ENCODE results near the gene C19orf67.

The C19orf67 gene

DNA sequence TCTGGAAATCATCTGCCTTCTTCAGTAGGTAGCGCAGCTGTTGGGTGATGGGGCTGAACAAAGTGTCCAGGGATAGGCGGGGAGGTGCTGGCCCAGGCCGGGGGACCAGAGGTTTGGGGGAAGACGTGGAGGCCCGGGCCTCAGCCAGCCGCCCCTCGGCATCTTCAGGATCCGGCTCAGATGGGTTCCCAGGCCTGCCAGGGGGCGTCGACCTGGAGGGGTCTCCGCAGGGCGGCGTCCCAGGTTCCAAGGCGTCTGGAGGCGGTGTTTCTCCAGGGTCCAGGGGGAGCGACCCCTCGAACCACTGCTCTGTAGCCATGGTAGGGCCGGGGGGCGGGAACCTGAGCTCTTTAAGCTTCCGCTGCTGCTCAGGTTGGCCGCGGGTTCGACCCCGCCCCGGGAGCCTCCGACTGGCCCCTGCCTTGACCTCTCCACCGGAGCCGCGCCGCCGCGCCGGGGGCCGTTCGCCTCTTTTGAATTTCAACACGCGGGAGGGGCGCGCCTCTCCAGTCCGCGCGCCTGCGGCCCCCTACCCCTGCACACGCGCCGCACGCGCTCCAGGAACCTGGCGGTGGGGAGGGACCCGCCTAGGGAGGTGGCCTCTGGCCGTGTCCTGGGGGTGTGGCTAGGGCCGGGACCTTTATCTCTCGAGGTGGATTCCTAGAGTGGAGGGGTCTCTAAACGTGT lies at the start of gene C19orf67:
TSS of gene C19orf67 (minus strand) at position 475 of the 687 bp plus-strand sequence. CDS start at position 319, 156 bp downstream.
- DNase-seq (ENCODE audit: low spot score), result no peak

DNA sequence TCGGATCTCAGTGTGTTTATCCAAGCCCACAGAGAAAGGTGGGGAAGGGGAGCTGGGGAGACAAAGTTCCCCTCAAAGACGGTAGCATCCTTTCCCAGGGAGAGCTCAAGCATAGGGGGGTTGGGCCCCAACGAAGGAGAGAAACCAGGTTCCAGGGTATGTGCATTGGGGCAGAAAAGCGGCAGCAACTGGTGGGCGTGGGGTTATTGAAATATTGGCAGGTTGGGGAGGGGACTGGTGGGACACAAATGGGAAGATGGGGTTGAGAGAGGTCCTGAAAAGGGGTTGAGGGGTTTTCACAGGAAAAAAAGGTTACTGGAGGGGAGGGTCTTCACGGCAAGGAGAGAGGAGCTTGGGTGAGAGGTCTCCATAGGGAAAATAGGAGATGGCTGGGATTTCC lies 49.8 kb upstream of the C19orf67 start:
- DNase-seq (ENCODE audit: low spot score), result no peak

DNA sequence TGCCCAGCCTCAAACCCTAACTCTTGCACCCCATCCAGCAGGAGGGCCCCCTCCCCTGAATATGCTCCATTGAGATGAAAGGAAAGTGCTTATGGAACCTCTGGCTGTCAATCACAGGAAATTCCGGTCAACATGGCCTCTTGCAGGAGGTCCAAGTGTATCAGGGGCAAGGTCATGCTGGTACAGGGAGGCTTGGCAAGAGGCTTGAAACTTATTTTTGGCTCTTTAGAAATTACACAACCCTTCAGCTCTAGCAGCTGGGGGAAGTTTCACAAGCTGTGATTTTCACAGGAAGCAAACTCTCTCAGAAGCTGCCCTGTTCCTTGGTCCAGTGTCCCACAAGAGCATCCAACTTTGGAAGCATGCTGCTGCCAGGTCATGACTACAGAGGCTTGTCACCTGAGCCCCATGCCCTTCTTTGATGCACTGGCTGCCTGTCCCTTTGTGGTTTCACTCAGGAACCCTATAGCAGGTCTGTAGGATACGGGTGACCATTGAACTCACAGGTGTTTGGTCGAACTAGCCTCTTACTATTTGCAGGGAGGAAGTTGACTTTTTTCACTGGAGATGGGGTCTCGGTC lies 42.4 kb upstream of the C19orf67 start:
- no peak for DNase-seq (ENCODE audit: low spot score)

DNA sequence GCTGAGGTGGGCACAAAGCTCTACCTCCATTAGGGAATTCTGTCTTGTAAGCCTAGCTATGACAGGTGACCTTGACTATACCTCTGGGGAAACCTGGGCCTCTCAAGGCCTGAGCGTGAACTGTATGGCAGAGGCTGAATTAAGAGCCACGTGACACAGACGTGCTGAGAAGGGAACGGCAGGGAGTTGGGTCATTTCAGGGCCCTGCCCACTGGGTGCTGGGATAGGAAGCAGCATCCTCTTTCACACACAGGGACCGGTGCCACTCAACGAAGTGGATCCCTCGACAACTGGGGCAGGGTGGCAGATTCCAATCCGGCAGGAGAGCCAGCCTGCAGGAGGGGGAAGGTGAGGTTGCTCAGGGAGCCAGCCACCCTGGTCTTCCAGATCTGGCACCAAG lies 41.6 kb upstream of the C19orf67 start:
- DNase-seq (ENCODE audit: low spot score), result no peak

DNA sequence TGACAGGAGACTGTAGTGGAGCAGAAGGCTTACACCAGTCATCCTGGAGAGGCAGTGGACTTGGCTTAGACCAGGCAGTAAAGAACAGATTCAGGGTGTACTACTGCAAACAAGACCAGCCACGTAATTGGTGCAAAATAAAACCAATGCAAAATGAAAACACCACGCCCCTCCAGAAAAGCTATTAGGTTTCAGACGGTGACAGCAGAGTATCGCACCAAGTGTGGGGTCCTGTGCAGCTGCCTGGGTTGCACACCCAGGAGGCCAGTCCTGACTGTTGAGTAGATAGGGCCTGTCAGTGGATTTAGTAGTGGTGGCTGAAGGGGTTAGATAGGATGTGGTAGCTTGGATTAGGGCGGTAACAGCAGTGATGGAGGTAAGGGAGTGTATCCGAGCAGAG lies 37.3 kb upstream of the C19orf67 start:
- no peak for DNase-seq (ENCODE audit: low spot score)

DNA sequence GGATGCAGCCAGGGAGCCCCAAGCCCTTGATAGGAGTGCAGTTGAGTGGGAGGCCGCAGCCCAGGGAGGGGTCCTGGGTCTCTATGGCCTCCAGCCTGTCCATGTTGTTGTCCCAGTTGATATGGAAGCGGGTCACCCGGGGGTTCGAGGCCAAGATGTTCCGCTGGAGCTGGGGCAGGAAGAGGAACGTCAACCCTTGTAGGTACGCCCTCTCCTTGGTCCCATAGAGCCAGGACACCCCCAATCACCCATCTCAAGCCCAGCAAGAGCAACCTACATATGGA lies 34.9 kb upstream of the C19orf67 start:
- no peak for DNase-seq (ENCODE audit: low spot score)

DNA sequence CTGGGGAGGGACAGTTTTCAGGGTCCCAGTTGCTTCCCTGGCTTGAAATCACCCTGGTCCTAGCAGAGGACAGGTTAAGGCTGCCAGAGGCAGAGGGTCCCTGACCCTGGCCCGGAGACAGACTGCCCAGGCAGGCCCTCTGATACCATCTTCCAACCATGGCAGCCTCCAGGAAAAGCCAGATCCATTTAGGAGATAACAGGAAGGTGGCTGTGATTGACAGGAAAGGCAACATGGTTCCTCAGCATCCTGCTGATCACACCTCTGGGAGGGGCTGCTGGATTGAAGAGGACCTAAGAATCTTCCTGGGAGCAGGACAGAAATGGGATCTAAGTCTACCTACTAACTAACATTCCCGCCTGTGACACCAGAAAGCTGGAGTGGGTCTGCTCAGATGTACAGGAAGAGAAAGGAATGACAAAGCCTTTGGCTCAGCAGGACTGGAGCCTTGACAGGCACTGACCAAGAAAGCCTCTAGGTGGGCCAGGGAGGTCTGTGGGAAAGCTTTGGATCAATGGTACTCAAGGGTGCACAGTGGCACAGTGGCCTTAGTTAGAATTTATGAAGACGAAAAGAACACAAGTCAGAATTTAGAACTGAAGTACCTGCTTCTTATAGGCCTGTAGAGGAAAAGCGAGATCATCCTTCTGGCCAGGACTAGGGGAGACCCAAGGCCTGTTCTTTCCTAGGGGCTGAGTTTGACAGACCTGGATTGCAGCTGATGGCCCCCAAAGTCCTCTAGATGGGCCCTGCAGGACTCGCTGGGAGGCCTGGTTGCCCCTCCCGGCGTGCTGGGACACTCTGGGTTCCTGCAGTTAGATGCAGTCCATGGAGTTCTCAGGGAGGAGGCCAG lies 34.3 kb upstream of the C19orf67 start:
- no peak for DNase-seq (ENCODE audit: low spot score)

DNA sequence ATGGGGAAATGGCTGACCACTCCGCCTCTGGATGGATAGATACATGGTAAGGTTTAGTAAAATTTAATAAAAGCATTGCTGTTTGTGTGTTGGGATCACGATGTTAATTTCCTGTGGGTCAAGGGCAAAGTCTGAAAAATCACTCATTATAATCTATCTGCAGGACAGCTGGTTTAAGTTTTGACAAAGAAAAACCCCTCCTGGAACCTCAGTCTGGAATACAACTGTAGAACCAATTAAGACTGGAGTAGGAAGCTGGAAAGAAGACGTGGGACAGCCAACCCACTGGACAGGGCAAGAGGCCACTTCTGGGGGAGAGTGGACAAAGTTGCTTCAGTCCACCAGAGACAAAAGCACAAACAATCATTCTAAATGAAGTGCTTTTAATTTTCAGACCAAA lies 33.6 kb upstream of the C19orf67 start:
- no peak for DNase-seq (ENCODE audit: low spot score)

DNA sequence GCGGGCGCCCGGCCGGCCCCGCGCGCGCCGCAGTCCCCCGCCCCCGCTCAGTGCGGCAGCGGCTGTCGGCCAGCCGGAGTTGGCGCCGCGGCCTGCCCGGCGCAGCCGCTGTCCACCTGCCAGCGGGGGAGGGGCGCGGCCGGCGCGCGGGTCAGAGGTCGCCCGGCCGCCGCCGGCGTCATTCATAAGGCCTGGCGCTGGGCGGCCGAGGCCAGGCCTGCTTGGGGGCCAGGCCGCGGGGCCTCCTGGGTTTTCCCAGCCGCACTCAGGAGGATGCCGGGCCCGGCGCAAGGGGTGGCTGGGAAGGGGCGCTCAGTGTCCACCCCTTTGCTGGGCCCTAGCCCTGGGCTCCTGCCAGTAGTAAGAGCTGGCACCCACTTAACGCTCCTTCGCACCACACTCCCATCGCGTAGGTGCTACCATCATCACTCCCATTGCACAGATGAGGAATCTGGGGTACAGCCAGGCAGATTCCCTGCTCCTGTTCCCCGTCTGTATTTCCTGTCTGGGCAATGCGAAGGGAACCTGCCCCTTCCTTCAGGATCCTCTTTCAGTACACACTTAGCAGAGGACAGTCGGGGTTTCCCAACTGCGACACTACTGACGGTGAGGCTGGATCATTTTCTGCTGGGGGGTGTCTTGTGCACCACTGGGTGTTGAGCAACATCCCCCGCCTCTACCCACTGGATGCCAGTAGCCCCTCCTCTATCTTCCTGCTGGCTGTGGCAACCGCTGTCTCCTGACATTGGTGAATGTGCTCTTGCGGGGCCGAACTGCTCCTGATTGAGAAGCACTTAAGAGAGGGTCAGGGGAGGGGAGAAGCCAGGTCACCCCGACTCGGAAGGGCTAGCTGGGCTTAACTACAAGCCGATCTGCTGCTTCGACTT lies 32.8 kb upstream of the C19orf67 start:
- DNase-seq (ENCODE audit: low spot score), result peak; percentile 63

DNA sequence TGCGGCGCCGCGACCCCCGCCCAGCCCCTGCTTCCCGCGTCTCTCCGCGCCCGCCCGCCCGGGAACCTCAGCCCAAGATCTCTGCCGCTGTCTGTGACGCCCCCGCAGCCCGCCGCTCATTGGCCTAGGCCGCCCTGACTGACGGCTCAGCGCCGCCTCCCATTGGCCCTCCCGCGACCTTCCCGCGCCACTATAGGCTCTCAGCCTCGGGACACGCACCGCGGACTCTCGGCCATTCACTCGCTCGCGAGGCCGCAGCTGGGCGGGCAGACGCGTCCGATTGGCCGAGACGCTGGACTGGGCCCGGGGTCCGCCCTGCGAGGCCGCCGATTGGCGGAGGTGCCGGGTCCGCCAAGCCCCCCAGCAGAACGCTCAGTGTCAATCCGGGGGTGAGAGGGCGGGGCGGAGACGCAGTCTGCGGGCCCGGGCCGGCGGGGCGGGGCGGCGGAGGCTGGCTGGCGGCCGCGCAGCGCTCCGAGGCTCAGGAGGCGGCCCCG lies 32.1 kb upstream of the C19orf67 start, which contains the start of gene PRKACA:
TSS of gene PRKACA (minus strand) at position 95 of the 497 bp plus-strand sequence. CDS start 215 bp downstream, outside the sequence.
- peak; percentile 98 for DNase-seq (ENCODE audit: low spot score)

DNA sequence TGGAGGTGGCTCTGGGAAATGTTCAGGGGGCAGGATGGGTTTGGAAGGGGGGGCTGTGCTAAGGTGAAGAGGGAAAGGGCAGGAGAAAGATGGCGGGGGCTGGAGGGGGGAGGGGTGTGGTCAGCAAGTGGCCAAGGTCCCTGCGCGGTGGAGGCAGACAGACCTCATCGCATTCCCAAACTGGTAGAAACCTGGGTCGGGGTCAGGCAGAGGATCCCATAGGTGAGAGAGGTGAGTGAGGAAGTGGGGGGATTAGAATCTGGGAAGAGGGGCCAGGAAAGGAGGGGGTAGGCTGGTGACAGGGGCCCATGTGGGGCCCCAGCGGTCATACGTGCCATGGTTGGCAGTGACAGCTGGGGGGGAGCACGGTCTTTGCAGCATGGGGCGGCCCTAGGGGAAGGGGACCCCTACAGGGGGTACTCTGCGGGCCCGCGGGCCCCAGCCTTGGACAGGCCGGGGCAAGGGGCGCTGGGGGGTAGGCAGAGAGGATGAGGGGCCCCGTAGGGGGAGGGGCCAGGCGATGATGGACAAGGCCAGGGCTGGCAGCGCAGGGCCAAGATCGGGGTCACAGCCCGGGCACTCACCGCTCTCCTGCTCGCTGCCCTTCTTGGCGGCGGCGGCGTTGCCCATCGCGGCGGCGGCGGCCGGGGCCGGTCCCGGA lies 31.5 kb upstream of the C19orf67 start:
- DNase-seq (ENCODE audit: low spot score), result no peak

DNA sequence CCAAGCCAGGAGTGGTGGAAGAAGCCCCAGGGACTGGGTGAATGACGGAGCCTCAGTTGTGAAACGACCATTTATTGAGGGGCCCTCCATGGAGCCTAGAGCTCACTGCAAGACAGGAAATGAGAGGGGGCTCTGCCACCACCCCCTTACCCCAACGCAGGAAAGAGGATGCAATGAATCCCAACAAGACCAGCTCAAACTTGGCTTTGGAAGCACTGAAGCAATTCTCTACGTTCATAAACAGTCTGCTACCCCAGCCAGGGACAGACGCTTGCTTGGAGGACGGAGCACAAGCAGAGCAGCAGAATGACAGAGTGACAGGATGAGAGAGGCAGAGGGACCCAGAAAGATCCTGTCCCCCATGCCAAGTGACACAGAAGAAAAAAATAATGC lies 30.9 kb upstream of the C19orf67 start:
- DNase-seq (ENCODE audit: low spot score), result no peak

DNA sequence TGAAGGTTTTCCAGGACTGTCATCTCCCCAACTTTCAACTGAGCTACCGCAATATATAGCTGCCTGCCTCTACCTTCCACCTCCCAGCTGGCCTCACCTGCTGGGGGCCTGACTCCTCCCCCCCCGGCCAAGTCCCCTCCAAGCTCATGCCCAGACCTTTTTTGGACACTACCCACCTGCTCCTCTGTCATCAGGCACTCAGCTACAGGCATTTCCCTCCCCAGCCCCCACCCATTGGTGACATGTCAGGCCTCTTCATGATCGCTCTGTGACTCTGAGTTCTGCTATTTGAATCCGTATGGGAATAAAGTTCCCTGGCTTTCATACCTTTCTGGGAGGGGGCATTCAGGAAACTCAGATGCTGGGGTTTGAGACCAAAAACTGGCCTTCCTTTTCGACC lies 30.2 kb upstream of the C19orf67 start:
- no peak for DNase-seq (ENCODE audit: low spot score)

DNA sequence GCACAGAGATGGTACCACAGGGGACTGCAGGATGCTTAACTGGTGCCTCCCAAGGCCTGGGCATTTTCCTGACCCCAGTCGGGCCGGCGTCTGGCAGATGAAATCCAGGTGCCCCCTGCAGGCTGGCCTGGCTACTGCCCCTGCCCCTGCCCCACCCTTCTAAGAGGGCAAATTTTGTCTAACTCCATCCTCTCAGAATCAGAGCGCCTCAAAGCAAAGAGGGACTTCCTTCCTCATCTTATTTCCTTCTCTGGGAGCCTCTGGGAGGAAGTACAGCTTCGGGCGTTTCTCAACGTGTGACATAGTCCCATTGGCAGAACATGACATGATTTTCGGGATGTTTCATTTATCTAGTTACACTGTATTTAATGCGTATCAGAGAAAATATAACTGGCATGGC lies 29.3 kb upstream of the C19orf67 start:
- DNase-seq (ENCODE audit: low spot score), result no peak

DNA sequence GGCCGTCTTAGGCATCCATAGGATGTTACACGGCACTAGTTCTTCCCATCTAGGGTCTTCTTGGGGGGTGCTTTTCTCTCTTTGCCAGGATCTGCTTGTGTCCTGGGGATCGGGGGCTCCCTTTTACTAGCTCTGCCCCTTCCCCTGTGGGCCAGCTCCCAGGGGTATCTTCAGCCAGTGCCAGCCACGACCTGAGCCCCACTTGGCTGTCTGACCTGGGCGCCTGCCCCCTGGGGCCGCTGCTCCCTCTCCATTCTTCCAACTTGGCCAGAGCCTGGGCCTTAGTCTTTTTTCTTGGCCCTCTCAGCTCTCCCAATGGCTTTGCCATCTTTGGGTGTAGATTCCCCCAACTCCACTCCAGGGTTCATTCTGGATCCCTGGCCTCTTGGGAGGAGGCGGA lies 28.9 kb upstream of the C19orf67 start:
- DNase-seq (ENCODE audit: low spot score), result no peak

DNA sequence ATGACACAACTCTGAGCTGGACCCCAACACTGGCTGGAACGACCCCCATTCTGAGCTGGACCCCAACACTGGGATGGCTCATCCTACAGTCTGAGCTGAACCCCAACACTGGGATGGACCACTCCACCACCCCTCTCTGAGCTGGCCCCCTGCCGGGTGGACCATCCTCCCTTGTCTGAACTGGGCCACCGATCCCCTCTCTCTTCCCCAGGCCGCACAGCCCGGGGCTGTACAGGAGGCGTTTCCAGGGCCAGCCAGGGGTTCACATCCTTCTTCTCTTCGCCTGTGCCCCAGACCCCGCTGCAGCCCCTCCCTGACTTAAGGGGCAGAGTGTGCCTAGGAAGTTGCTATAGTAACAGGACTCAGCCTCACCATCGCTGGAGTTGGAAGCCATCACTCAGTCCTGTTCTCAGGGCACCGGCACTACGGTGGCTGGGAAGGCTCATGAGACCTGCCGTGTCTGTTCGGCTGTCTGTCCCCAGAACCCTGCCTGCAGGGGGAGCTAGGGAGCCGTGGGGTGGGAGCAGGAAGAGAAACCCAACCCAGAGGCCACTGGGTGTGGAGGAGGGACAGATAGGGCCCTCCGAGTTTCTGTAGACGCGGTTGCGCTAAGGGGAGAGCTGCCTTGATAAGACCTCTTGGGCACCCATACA lies 28.3 kb upstream of the C19orf67 start:
- DNase-seq (ENCODE audit: low spot score), result no peak

DNA sequence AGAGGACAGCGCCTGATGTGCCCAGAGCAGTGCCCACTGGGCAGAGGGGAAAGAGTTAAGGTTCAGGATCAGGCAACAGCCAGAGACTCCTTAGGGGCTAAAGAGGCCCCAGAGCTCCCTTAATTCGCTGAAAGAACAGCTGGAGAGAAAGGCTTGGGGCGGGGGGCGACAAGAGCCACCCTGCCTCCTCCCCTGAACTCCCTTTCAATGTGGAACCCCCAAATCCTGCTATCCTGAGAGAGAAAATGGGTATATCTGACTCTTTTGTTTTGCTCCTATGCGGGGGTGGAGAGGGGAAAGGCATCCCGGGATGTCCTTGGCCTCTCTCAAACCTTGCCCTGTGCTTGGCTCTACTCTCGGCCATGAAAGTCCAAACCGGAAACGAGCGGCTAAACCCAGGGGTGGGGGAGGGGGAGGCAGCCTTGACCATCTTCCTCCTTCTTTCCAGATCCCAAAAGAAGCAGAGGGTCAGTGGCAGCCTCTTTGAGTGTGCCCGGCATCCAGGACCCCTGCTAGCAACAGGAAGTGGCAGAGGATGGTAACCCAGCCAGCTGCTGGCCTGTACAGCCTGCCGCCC lies 27.3 kb upstream of the C19orf67 start:
- DNase-seq (ENCODE audit: low spot score), result no peak

DNA sequence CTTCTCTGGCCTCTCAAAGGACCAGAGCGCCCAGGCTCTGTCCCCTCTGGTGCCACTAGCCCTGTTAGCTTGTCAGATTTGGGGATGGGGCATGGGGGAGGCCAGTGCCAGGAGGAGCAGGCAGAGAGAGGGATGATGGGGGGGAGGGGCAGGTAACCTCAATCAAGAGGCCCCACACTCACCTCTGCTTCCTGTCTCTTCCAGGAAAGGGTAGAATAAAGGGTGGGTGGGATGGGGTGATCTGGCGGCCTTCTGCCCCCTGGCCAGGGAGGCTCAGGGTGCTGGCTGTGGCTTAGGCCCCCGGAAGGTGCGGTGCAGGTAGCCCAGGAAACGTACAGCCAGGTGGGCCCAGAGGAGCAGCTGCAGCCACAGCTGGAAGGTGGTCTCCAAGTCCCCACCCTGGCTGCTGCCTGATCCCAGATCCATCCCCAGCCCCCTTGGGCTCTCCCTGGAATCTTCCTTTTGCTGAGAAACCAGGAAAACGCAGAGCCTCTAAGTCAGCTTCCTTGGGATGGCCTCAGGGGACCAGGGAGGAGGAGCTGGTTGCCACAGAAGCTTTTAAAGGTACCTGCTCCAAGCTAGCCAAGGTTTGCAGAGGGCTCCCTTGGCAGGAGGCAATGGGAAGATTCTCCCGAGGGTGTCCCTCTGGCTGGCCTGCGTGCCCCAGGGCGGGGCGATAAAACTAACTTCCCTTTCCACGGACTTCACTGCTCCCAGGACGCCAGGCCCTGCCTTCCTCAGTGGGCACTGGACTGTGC lies 26.6 kb upstream of the C19orf67 start:
- no peak for DNase-seq (ENCODE audit: low spot score)

DNA sequence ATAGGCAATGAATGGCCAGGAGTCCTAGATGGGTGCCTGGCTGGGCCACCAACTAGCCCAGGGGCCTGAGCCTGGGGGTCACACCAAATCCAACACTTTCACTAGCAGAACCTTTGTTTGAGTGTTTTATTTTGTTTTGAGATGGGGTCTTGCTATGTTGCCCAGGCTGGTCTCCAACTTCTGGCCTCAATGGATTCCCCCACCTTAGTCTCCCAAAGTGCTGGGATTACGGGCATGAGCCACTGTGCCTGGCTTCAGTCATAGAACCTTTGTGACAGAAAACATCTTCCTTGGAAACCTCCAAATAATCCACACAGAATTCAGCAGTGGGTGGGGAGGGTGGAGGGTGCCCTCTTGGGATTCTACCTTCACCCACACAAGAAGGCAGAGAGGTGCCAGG lies 25.9 kb upstream of the C19orf67 start:
- DNase-seq (ENCODE audit: low spot score), result no peak

DNA sequence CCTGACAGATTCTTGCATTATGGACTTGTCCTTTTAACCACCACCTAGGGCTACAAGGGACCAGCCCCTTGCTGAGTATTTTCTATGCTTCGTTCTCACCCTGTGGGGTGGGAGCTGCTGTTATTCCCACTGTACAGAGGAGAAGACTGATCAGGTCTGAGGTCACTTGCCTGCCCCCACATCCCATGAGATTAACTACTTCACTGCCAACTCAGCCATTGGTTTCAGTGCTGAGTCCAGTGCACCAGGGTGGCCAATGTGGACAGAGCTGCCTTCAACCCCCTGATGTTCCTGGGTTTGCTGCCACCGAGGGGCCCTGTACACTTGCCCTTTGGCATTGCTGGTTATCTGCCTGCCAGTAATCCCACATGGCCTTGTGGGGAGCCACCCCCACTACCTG lies 25.1 kb upstream of the C19orf67 start:
- no peak for DNase-seq (ENCODE audit: low spot score)
